Measurements from ENCODE around the gene TNPO1. TPM values are rescaled to one million over a fixed set of nuclear protein-coding genes. Genes with fewer than 3 reads are reported as not detected.

TNPO1 gene
- total and polyA plus RNA-seq, 2 of the 8 experiments (the other 6 are each of a cell fraction or from before 2014, with no cell fraction given): 38.5 to 211 TPM

GRCh38 chr5:72925336-72926010, 109.0 kb downstream of the TNPO1 start (continued):
- no peak for TF ChIP-seq RNF2 (IDR thresholded peaks at IDR 0.05; ENCODE audit: borderline replicate concordance, low read depth, low read length, missing control alignments, poor library complexity, severe bottlenecking)
- TF ChIP-seq NRF1 (IDR thresholded peaks at IDR 0.05; ENCODE audit: low read depth, low read length): no peak
- no peak for TF ChIP-seq TEAD4 (IDR thresholded peaks at IDR 0.05; ENCODE audit: low read depth, low read length)
- TF ChIP-seq RBBP5 (IDR thresholded peaks at IDR 0.05; ENCODE audit: borderline replicate concordance, low read depth, low read length): no peak
- TF ChIP-seq, protein P1, sequence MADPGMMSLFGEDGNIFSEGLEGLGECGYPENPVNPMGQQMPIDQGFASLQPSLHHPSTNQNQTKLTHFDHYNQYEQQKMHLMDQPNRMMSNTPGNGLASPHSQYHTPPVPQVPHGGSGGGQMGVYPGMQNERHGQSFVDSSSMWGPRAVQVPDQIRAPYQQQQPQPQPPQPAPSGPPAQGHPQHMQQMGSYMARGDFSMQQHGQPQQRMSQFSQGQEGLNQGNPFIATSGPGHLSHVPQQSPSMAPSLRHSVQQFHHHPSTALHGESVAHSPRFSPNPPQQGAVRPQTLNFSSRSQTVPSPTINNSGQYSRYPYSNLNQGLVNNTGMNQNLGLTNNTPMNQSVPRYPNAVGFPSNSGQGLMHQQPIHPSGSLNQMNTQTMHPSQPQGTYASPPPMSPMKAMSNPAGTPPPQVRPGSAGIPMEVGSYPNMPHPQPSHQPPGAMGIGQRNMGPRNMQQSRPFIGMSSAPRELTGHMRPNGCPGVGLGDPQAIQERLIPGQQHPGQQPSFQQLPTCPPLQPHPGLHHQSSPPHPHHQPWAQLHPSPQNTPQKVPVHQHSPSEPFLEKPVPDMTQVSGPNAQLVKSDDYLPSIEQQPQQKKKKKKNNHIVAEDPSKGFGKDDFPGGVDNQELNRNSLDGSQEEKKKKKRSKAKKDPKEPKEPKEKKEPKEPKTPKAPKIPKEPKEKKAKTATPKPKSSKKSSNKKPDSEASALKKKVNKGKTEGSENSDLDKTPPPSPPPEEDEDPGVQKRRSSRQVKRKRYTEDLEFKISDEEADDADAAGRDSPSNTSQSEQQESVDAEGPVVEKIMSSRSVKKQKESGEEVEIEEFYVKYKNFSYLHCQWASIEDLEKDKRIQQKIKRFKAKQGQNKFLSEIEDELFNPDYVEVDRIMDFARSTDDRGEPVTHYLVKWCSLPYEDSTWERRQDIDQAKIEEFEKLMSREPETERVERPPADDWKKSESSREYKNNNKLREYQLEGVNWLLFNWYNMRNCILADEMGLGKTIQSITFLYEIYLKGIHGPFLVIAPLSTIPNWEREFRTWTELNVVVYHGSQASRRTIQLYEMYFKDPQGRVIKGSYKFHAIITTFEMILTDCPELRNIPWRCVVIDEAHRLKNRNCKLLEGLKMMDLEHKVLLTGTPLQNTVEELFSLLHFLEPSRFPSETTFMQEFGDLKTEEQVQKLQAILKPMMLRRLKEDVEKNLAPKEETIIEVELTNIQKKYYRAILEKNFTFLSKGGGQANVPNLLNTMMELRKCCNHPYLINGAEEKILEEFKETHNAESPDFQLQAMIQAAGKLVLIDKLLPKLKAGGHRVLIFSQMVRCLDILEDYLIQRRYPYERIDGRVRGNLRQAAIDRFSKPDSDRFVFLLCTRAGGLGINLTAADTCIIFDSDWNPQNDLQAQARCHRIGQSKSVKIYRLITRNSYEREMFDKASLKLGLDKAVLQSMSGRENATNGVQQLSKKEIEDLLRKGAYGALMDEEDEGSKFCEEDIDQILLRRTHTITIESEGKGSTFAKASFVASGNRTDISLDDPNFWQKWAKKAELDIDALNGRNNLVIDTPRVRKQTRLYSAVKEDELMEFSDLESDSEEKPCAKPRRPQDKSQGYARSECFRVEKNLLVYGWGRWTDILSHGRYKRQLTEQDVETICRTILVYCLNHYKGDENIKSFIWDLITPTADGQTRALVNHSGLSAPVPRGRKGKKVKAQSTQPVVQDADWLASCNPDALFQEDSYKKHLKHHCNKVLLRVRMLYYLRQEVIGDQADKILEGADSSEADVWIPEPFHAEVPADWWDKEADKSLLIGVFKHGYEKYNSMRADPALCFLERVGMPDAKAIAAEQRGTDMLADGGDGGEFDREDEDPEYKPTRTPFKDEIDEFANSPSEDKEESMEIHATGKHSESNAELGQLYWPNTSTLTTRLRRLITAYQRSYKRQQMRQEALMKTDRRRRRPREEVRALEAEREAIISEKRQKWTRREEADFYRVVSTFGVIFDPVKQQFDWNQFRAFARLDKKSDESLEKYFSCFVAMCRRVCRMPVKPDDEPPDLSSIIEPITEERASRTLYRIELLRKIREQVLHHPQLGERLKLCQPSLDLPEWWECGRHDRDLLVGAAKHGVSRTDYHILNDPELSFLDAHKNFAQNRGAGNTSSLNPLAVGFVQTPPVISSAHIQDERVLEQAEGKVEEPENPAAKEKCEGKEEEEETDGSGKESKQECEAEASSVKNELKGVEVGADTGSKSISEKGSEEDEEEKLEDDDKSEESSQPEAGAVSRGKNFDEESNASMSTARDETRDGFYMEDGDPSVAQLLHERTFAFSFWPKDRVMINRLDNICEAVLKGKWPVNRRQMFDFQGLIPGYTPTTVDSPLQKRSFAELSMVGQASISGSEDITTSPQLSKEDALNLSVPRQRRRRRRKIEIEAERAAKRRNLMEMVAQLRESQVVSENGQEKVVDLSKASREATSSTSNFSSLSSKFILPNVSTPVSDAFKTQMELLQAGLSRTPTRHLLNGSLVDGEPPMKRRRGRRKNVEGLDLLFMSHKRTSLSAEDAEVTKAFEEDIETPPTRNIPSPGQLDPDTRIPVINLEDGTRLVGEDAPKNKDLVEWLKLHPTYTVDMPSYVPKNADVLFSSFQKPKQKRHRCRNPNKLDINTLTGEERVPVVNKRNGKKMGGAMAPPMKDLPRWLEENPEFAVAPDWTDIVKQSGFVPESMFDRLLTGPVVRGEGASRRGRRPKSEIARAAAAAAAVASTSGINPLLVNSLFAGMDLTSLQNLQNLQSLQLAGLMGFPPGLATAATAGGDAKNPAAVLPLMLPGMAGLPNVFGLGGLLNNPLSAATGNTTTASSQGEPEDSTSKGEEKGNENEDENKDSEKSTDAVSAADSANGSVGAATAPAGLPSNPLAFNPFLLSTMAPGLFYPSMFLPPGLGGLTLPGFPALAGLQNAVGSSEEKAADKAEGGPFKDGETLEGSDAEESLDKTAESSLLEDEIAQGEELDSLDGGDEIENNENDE (IDR thresholded peaks at IDR 0.05; ENCODE audit: insufficient replicate concordance, low read length): no peak
- TF ChIP-seq, protein P2, sequence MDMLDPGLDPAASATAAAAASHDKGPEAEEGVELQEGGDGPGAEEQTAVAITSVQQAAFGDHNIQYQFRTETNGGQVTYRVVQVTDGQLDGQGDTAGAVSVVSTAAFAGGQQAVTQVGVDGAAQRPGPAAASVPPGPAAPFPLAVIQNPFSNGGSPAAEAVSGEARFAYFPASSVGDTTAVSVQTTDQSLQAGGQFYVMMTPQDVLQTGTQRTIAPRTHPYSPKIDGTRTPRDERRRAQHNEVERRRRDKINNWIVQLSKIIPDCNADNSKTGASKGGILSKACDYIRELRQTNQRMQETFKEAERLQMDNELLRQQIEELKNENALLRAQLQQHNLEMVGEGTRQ (IDR thresholded peaks at IDR 0.05; ENCODE audit: low read length): no peak

Measured in H1 (cell line).